K562 (cell line): ENCODE results near the gene C2CD2L. TPM values are rescaled to one million over a fixed set of nuclear protein-coding genes. Genes with fewer than 3 reads are reported as not detected.
A peak's percentile ranks its signal among the peaks of the same experiment; 100 is the strongest.

ENCODE experiments used
- ASH1L ChIP-seq: fragments of 450-650 bp; IDR thresholded peaks from 2 replicates; pipeline ENCODE4 v1.6.1; 2018; ENCODE audit warnings: borderline replicate concordance, mild to moderate bottlenecking, low read depth; ENCODE audit not compliant: partially characterized antibody
- BMI1 ChIP-seq: fragments of 150-350 bp; IDR thresholded peaks from 2 replicates; pipeline ENCODE4 v1.6.1; 2014; ENCODE audit warnings: low read length
- E2F6 ChIP-seq, 2 experiments: IDR thresholded peaks; 2 replicates each; pipeline ENCODE4 v1.6.1; 2011; ENCODE audit warnings: borderline replicate concordance in 1 of 2, control low read depth in 1 of 2, low read depth in 1 of 2, low read length in 1 of 2, mild to moderate bottlenecking in 1 of 2, mixed read lengths in 1 of 2, moderate library complexity in 1 of 2; ENCODE audit not compliant: insufficient read depth in 1 of 2, insufficient read length in 1 of 2, poor library complexity in 1 of 2, severe bottlenecking in 1 of 2; ENCODE audit errors: extremely low read depth in 1 of 2
- FIP1L1 ChIP-seq: fragments of 200-400 bp; formaldehyde crosslinking; IDR thresholded peaks from 2 replicates; pipeline ENCODE4 v1.6.1; 2018; ENCODE audit warnings: mild to moderate bottlenecking, low read depth, low read length; ENCODE audit not compliant: poor library complexity, severe bottlenecking
- FOXK2 ChIP-seq, 2 experiments: fragments of 450-650 bp; IDR thresholded peaks in 1 of 2; conservative IDR thresholded peaks in 1 of 2; 2 replicates each; pipeline ENCODE4 v1.6.1; 2016; ENCODE audit warnings: low read depth in 2 of 2, mild to moderate bottlenecking in 1 of 2
- GABPB2 ChIP-seq: fragments of 250-450 bp; sonication (Bioruptor Pico); conservative IDR thresholded peaks from 2 replicates; pipeline ENCODE4 v1.5.1; 2021; ENCODE audit warnings: mild to moderate bottlenecking
- HEY1 ChIP-seq: fragments of 250-450 bp; sonication (Bioruptor Pico); IDR thresholded peaks from 2 replicates; pipeline ENCODE4 v1.5.0; 2020; ENCODE audit warnings: mild to moderate bottlenecking, moderate library complexity, borderline replicate concordance
- ID3 ChIP-seq, 2 experiments: fragments of 250-450 bp in 1 of 2; fragments of 450-650 bp in 1 of 2; sonication (Bioruptor Pico) in 1 of 2; IDR thresholded peaks; 2 replicates each; pipeline versions ENCODE4 v1.6.1 to v1.8.0; 2016 to 2021; ENCODE audit warnings: mild to moderate bottlenecking in 2 of 2, moderate library complexity in 2 of 2, missing compliant biosample characterization in 1 of 2, missing genetic modification characterization in 1 of 2
- KDM2B ChIP-seq: fragments of 250-450 bp; sonication (Bioruptor Pico); IDR thresholded peaks from 2 replicates; pipeline ENCODE4 v1.8.0; 2021; ENCODE audit warnings: mild to moderate bottlenecking, moderate library complexity
- KHSRP ChIP-seq: fragments of 450-650 bp; IDR thresholded peaks from 2 replicates; pipeline ENCODE4 v1.6.1; 2017
- MEF2A ChIP-seq: IDR thresholded peaks from 2 replicates; pipeline ENCODE4 v1.6.1; 2011; ENCODE audit warnings: low read depth, mild to moderate bottlenecking, low read length, moderate library complexity; ENCODE audit not compliant: control insufficient read depth
- PBX2 ChIP-seq, 2 experiments: IDR thresholded peaks in 1 of 2; conservative IDR thresholded peaks in 1 of 2; 2 replicates each; pipeline ENCODE4 v1.6.1; 2016; ENCODE audit warnings: low read depth in 2 of 2, mild to moderate bottlenecking in 1 of 2, missing compliant biosample characterization in 1 of 2, missing genetic modification characterization in 1 of 2, moderate library complexity in 1 of 2
- SRSF3 ChIP-seq: fragments of 200-400 bp; formaldehyde crosslinking; IDR thresholded peaks from 2 replicates; pipeline ENCODE4 v1.6.1; 2016; ENCODE audit warnings: mild to moderate bottlenecking, low read length, moderate library complexity; ENCODE audit not compliant: insufficient read depth
- TAF15 ChIP-seq: fragments of 200-400 bp; formaldehyde crosslinking; IDR thresholded peaks from 2 replicates; pipeline ENCODE4 v1.6.1; 2017; ENCODE audit warnings: mild to moderate bottlenecking, low read depth, low read length, moderate library complexity
- VEZF1 ChIP-seq: fragments of 200-800 bp; sonication (Bioruptor generic); IDR thresholded peaks from 2 replicates; pipeline ENCODE4 v1.6.1; 2017; ENCODE audit warnings: missing genetic modification characterization, missing compliant biosample characterization
- ZC3H4 ChIP-seq: sonication (generic); formaldehyde crosslinking; IDR thresholded peaks from 2 replicates; pipeline ENCODE4 v1.9.0; 2021; ENCODE audit warnings: missing genetic modification reagents, borderline replicate concordance
- ZNF280B ChIP-seq: fragments of 250-450 bp; sonication (Bioruptor Pico); IDR thresholded peaks from 2 replicates; pipeline ENCODE4 v1.5.1; 2021; ENCODE audit warnings: mild to moderate bottlenecking
- ZNF780A ChIP-seq: fragments of 250-450 bp; sonication (Bioruptor Pico); IDR thresholded peaks from 2 replicates; pipeline ENCODE4 v1.5.0; 2021; ENCODE audit warnings: mild to moderate bottlenecking
- polyA plus RNA-seq, 8 experiments: library from polyadenylated mRNA; depleted of rRNA in 4 of 8; stranded (reverse) in 5 of 8; unstranded in 3 of 8; fragments of >200 nt; fragmentation: Nextera tagmentation in 2 of 8; fragmentation: Illumina TruSeq in 1 of 8; extraction: Ambion mirVana in 2 of 8; extraction: Trizol in 1 of 8; gene quantifications; 2 replicates each; pipeline versions ENCODE4 v1.2.1 to v1.2.3, GENCODE V29; 2011 to 2014; ENCODE audit warnings: inconsistent platforms in 1 of 8, missing spikeins in 1 of 8
- total RNA-seq, 7 experiments: library from RNA; depleted of rRNA in 6 of 7; stranded (reverse); fragments of >200 nt in 6 of 7; fragmentation: Illumina TruSeq in 2 of 7; extraction: Trizol in 2 of 7; gene quantifications; 2 replicates each; pipeline versions ENCODE4 v1.2.1 to v1.2.3, GENCODE V29; 2011 to 2021; ENCODE audit warnings: low replicate concordance in 1 of 7

Gene C2CD2L
- total and polyA plus RNA-seq, 9 of the 15 experiments (the other 6 are each of a cell fraction or from before 2014, with no cell fraction given) = 0.66 to 41.2 (median 14.8) TPM

- TF ChIP-seq KDM2B (CRISPR knock-in tag) = no peak
- TF ChIP-seq TAF15 = no peak
- TF ChIP-seq GABPB2 (CRISPR knock-in tag) = no peak
- no peak for TF ChIP-seq ZNF280B (CRISPR knock-in tag)
- TF ChIP-seq VEZF1 (CRISPR knock-in tag) = peak; percentile 47
- no peak for TF ChIP-seq FIP1L1
- TF ChIP-seq ZC3H4 (CRISPR knock-in tag) = no peak
- no peak for TF ChIP-seq MEF2A
- no peak for TF ChIP-seq ASH1L
- peak in 1 of 2 experiments; percentile 13 for TF ChIP-seq E2F6 (IDR thresholded peaks at IDR 0.05; ENCODE audit: borderline replicate concordance in 1 of 2, extremely low read depth in 1 of 2, insufficient read depth in 1 of 2, insufficient read length in 1 of 2, low read depth in 1 of 2, low read length in 1 of 2, poor library complexity in 1 of 2, severe bottlenecking in 1 of 2)
- TF ChIP-seq ZNF780A = no peak
- TF ChIP-seq HEY1 = no peak
- TF ChIP-seq PBX2 (CRISPR knock-in tag; IDR thresholded peaks at IDR 0.05; ENCODE audit: low read depth) = no peak; the same call in 1 of the 2 replicates
- TF ChIP-seq PBX2 (tag; conservative IDR thresholded peaks at IDR 0.05; ENCODE audit: low read depth) = peak; percentile 85
- TF ChIP-seq ID3 (CRISPR knock-in tag; IDR thresholded peaks at IDR 0.05) = no peak
- no peak for TF ChIP-seq ID3 (tag; IDR thresholded peaks at IDR 0.05)
- no peak for TF ChIP-seq SRSF3
- TF ChIP-seq BMI1 = no peak
- peak in 1 of 2 experiments; percentile 44; a peak in 1 of 4 replicates for TF ChIP-seq FOXK2 (conservative IDR thresholded peaks at IDR 0.05 in 1 of 2, IDR thresholded peaks at IDR 0.05 in 1 of 2; ENCODE audit: low read depth in 2 of 2)
- TF ChIP-seq KHSRP = no peak
Observed at GRCh38 chr11:119108146-119108856, 1.2 kb downstream of the C2CD2L start (continued).
